ENCODE data around the gene SREK1IP1.

SREK1IP1 gene

DNA sequence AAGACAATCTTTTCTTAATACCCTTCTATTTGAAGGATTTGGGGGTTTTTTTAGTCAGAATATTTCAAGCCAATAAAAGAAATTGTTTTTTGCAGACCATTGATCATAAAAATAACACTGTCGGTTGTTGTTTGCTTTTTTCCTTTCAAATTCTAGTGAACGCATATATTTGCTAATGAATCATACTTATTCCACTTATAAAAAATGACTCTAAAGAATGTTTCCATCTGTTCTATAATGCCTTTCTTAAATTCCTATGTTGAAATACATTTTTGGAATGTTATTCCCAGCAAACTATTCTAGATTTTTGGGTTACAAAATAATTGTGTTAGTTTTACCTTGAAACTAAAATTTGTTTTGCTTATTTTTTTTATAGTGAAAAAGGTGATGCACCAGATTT lies 32.4 kb upstream of the SREK1IP1 start:
- TF ChIP-seq, protein P1, sequence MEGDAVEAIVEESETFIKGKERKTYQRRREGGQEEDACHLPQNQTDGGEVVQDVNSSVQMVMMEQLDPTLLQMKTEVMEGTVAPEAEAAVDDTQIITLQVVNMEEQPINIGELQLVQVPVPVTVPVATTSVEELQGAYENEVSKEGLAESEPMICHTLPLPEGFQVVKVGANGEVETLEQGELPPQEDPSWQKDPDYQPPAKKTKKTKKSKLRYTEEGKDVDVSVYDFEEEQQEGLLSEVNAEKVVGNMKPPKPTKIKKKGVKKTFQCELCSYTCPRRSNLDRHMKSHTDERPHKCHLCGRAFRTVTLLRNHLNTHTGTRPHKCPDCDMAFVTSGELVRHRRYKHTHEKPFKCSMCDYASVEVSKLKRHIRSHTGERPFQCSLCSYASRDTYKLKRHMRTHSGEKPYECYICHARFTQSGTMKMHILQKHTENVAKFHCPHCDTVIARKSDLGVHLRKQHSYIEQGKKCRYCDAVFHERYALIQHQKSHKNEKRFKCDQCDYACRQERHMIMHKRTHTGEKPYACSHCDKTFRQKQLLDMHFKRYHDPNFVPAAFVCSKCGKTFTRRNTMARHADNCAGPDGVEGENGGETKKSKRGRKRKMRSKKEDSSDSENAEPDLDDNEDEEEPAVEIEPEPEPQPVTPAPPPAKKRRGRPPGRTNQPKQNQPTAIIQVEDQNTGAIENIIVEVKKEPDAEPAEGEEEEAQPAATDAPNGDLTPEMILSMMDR (conservative IDR thresholded peaks at IDR 0.05; ENCODE audit: low read depth, low read length), result no peak
- H3K4me3 ChIP-seq (ENCODE audit: low read length), result no peak overlapping the region
- DNase-seq (ENCODE audit: low read depth), result no peak

DNA sequence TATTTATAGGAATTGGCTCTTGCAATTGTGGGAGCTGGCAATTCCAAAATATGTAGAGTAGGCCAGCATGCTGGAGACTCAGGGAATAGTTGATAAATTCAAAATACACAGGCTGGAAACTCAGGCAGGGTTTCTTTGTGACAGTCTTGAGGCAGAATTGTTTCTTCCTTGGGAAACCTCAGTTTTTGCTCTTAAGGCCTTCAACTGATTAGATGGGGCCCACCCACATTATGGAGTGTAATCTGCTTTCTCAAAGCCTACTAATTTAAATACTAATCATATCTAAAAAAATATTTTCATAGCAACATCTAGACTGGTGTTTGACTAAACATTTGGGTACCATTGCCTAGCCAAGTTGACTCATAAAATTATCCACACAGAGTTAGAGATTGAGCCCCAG lies 27.8 kb upstream of the SREK1IP1 start:
- no peak for DNase-seq (ENCODE audit: low read depth)
- H3K4me3 ChIP-seq (ENCODE audit: low read length), result no peak overlapping the region
- TF ChIP-seq, protein P1 (conservative IDR thresholded peaks at IDR 0.05; ENCODE audit: low read depth, low read length), result no peak

DNA sequence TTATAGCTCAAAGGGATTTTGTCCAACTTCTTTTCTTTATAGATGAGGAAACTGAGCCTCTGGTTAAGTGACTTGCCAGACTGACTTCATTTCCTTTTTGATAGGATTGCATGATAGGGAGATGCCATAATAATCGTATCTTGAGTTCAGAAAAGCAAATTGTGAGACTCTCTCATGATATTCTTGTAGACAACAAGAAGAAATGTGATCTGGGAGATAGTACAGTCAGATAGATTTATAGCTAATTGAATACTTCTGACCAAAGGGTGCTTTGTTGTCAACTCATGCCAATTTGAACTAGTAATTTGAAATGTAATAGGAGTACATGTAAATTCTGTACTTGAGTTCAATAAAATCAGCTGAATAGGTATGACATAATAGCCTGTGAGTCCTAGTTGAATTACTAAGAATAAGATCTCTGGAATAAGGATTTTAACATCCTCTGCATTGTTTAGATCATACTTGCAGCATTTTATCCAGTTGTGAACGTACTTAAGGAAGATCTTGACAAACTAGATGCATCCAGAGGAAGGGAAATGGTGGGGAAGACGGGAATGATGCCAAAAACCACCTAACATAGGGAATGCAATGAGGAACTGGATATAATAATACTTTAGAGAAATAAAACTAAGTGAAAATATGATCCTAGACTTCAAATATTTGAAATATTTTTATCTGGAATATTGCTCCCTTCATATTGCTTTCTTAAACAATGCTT lies 25.7 kb upstream of the SREK1IP1 start:
- TF ChIP-seq, protein P1 (conservative IDR thresholded peaks at IDR 0.05; ENCODE audit: low read depth, low read length), result no peak
- H3K4me3 ChIP-seq (ENCODE audit: low read length), result no peak overlapping the region
- no peak for DNase-seq (ENCODE audit: low read depth)

DNA sequence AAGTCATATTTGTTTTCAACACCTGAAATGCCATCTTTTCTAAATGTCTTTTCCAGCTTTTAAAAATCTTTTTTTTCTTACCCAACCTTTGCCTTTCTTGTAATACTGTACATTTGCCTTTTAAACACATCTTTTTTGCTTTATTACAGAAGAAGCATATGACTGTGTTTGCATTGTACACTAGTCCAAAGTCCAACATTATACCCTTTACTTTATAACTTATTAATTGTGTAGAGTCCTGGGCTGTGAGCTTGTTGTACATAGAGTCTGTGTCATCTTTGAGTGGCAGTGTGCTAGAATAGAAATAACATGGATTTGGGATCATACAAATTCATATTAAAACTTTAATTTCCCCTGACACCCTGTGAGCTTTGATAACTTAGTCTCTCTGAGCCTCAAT lies 24.0 kb upstream of the SREK1IP1 start:
- H3K4me3 ChIP-seq (ENCODE audit: low read length), result no peak overlapping the region
- TF ChIP-seq, protein P1 (conservative IDR thresholded peaks at IDR 0.05; ENCODE audit: low read depth, low read length), result no peak
- no peak for DNase-seq (ENCODE audit: low read depth)

DNA sequence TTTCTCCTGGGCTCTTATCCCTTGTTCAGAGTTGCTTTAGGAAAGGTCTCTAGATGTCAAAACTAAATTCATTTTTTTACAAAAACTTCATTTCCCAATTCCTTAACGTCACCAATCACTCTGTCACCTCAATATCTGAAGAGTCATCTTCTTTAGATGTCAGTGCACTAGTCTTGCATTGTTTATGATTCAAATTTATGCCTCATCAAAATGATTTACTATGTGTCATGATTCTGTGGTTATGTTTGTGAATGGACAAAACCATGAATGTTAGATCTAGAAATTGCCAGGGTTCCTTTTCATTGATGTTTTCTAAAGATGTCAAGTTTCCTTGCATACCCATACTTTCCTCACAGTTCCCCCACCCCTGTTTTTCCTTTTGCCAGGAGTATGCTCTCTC lies 21.7 kb upstream of the SREK1IP1 start:
- no peak for DNase-seq (ENCODE audit: low read depth)
- H3K4me3 ChIP-seq (ENCODE audit: low read length), result no peak overlapping the region
- TF ChIP-seq, protein P1 (conservative IDR thresholded peaks at IDR 0.05; ENCODE audit: low read depth, low read length), result no peak

DNA sequence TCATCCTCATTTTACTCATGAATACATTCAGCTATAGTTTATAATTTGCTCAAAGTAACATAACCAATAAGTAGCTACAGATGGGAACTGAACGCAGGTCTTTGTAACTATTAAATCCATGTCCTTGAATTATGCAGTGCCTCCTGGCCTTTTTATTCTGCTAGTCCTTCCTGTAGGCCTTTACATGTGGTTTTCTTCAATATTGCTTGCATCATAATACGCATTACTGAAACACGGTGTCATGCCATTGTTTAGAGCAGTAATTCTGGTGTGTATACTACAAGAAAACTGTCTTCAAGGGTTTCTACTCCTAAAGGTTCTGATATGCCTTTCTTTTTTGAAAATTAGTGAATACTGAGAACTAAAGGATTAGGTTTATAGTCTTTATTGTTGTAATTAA lies 21.0 kb upstream of the SREK1IP1 start:
- H3K4me3 ChIP-seq (ENCODE audit: low read length), result no peak overlapping the region
- TF ChIP-seq, protein P1 (conservative IDR thresholded peaks at IDR 0.05; ENCODE audit: low read depth, low read length), result no peak
- DNase-seq (ENCODE audit: low read depth), result no peak

DNA sequence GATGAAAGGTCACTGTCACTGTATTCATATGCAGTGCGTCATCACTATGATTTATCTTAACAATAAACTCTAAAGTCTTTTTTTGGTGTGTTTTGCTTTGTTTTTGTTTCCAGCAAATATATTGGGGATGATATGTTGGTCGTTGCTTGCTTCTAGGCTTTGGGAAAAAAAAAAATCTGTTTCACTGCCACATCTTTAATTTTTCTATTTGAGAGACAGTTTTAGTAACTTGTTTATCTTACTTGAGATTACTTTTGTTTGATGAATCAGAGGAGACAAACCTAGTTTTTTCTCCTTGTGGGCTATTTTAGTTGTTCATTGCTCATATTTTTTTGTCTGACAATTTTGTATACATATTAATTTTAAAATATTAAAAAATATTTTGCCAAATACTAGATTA lies 19.7 kb upstream of the SREK1IP1 start:
- TF ChIP-seq, protein P1 (conservative IDR thresholded peaks at IDR 0.05; ENCODE audit: low read depth, low read length), result no peak
- H3K4me3 ChIP-seq (ENCODE audit: low read length), result no peak overlapping the region
- no peak for DNase-seq (ENCODE audit: low read depth)
